ENCODE data around the gene TEF. TPM values are rescaled to one million over a fixed set of nuclear protein-coding genes. Genes with fewer than 3 reads are reported as not detected.

Gene TEF
- total and polyA plus RNA-seq, 4 donors, result 8.6 to 23.3 (median 14.2) TPM

- no peak overlapping the region for H3K4me3 ChIP-seq (ENCODE audit: low read length in 2 of 2)
- no peaks in the 10 kb centered on the region for H3K27me3 ChIP-seq (ENCODE audit: control insufficient read depth in 1 of 2, insufficient read depth in 2 of 2, low read length in 1 of 2)
- intact Hi-C loops (cut with DNase I), result no loop called here
- H3K9me3 ChIP-seq (ENCODE audit: control insufficient read depth, low read length), result no peaks in the 10 kb centered on the region
- H3K27ac ChIP-seq (ENCODE audit: low read depth in 1 of 2, low read length in 2 of 2), result no peak overlapping the region
- H3K4me1 ChIP-seq (ENCODE audit: control insufficient read depth in 1 of 2, insufficient read depth in 2 of 2, low read length in 2 of 2), result no peaks in the 10 kb centered on the region
- DNase-seq (no peak), ATAC-seq (ENCODE audit: low FRiP score) (no peak)
- peaks cover 2 to 4% of the 10 kb centered on the region in 2 donors for H3K36me3 ChIP-seq (ENCODE audit: control insufficient read depth in 1 of 2, insufficient read depth in 2 of 2, low read length in 1 of 2)
- WGBS, 2 donors, result 72 to 74% methylated on average over 11 of the region's 11 CpGs
Observed at GRCh38 chr22:41340357-41340756, 41.4 kb upstream of the TEF start.

GRCh38 chr22:41341012-41341411, 40.7 kb upstream of the TEF start:
- DNase-seq, result no peak
- Histone ChIP-seq H3K4me3 (ENCODE audit: low read length in 2 of 2) (no peak overlapping the region), H3K36me3 (ENCODE audit: control insufficient read depth in 1 of 2, insufficient read depth in 2 of 2, low read length in 1 of 2) (peaks cover 2 to 4% of the 10 kb centered on the region in 2 donors), H3K4me1 (ENCODE audit: control insufficient read depth in 1 of 2, insufficient read depth in 2 of 2, low read length in 2 of 2) (no peaks in the 10 kb centered on the region), H3K27ac (ENCODE audit: low read depth in 1 of 2, low read length in 2 of 2) (no peak overlapping the region), H3K9me3 (ENCODE audit: control insufficient read depth, low read length) (no peaks in the 10 kb centered on the region), H3K27me3 (ENCODE audit: control insufficient read depth in 1 of 2, insufficient read depth in 2 of 2, low read length in 1 of 2) (no peaks in the 10 kb centered on the region)
- intact Hi-C loops (cut with DNase I), result no loop called here
- no peak for ATAC-seq (ENCODE audit: low FRiP score)
- 89 to 93% methylated on average over 8 of the region's 8 CpGs for WGBS, 2 donors

GRCh38 chr22:41341990-41342389, 39.8 kb upstream of the TEF start:
- no peaks in the 10 kb centered on the region for H3K4me1 ChIP-seq (ENCODE audit: control insufficient read depth in 1 of 2, insufficient read depth in 2 of 2, low read length in 2 of 2)
- H3K4me3 ChIP-seq (ENCODE audit: low read length in 2 of 2), result no peak overlapping the region
- intact Hi-C loops (cut with DNase I), result no loop called here
- no peaks in the 10 kb centered on the region for H3K27me3 ChIP-seq (ENCODE audit: control insufficient read depth in 1 of 2, insufficient read depth in 2 of 2, low read length in 1 of 2)
- H3K36me3 ChIP-seq (ENCODE audit: control insufficient read depth in 1 of 2, insufficient read depth in 2 of 2, low read length in 1 of 2), result peaks cover 2 to 4% of the 10 kb centered on the region in 2 donors
- 91 to 93% methylated on average over 3 of the region's 3 CpGs for WGBS, 2 donors
- no peak overlapping the region for H3K27ac ChIP-seq (ENCODE audit: low read depth in 1 of 2, low read length in 2 of 2)
- ATAC-seq (ENCODE audit: low FRiP score) (no peak), DNase-seq (no peak)
- H3K9me3 ChIP-seq (ENCODE audit: control insufficient read depth, low read length), result no peaks in the 10 kb centered on the region

GRCh38 chr22:41343300-41343699, 38.4 kb upstream of the TEF start:
- Histone ChIP-seq H3K36me3 (ENCODE audit: control insufficient read depth in 1 of 2, insufficient read depth in 2 of 2, low read length in 1 of 2) (peaks cover 2 to 8% of the 10 kb centered on the region in 2 donors), H3K9me3 (ENCODE audit: control insufficient read depth, low read length) (no peaks in the 10 kb centered on the region), H3K27ac (ENCODE audit: low read depth in 1 of 2, low read length in 2 of 2) (no peak overlapping the region), H3K4me1 (ENCODE audit: control insufficient read depth in 1 of 2, insufficient read depth in 2 of 2, low read length in 2 of 2) (no peaks in the 10 kb centered on the region), H3K27me3 (ENCODE audit: control insufficient read depth in 1 of 2, insufficient read depth in 2 of 2, low read length in 1 of 2) (no peaks in the 10 kb centered on the region), H3K4me3 (ENCODE audit: low read length in 2 of 2) (no peak overlapping the region)
- ATAC-seq (ENCODE audit: low FRiP score), result no peak
- intact Hi-C loops (cut with DNase I), result no loop called here
- 90 to 94% methylated on average over 18 of the region's 18 CpGs for WGBS, 2 donors
- DNase-seq, result no peak

- 93 to 94% methylated on average over 9 of the region's 9 CpGs for WGBS, 2 donors
- no peak for DNase-seq
- Histone ChIP-seq H3K36me3 (ENCODE audit: control insufficient read depth in 1 of 2, insufficient read depth in 2 of 2, low read length in 1 of 2) (peaks cover 2 to 8% of the 10 kb centered on the region in 2 donors), H3K4me1 (ENCODE audit: control insufficient read depth in 1 of 2, insufficient read depth in 2 of 2, low read length in 2 of 2) (no peaks in the 10 kb centered on the region), H3K9me3 (ENCODE audit: control insufficient read depth, low read length) (no peaks in the 10 kb centered on the region), H3K27ac (ENCODE audit: low read depth in 1 of 2, low read length in 2 of 2) (no peak overlapping the region), H3K27me3 (ENCODE audit: control insufficient read depth in 1 of 2, insufficient read depth in 2 of 2, low read length in 1 of 2) (no peaks in the 10 kb centered on the region), H3K4me3 (ENCODE audit: low read length in 2 of 2) (no peak overlapping the region)
- no peak for ATAC-seq (ENCODE audit: low FRiP score)
- intact Hi-C loops (cut with DNase I), result no loop called here
Observed at GRCh38 chr22:41343717-41344116, 38.0 kb upstream of the TEF start.

- Histone ChIP-seq H3K4me3 (ENCODE audit: low read length in 2 of 2) (no peak overlapping the region), H3K9me3 (ENCODE audit: control insufficient read depth, low read length) (no peaks in the 10 kb centered on the region), H3K27me3 (ENCODE audit: control insufficient read depth in 1 of 2, insufficient read depth in 2 of 2, low read length in 1 of 2) (no peaks in the 10 kb centered on the region), H3K27ac (ENCODE audit: low read depth in 1 of 2, low read length in 2 of 2) (no peak overlapping the region), H3K36me3 (ENCODE audit: control insufficient read depth in 1 of 2, insufficient read depth in 2 of 2, low read length in 1 of 2) (peaks cover 2 to 5% of the 10 kb centered on the region in 2 donors), H3K4me1 (ENCODE audit: control insufficient read depth in 1 of 2, insufficient read depth in 2 of 2, low read length in 2 of 2) (no peaks in the 10 kb centered on the region)
- intact Hi-C loops (cut with DNase I), result no loop called here
- ATAC-seq (ENCODE audit: low FRiP score) (no peak), DNase-seq (no peak)
- WGBS, 2 donors, result 87 to 90% methylated on average over 11 of the region's 11 CpGs
Observed at GRCh38 chr22:41344189-41344788, 37.5 kb upstream of the TEF start.

- no peaks in the 10 kb centered on the region for H3K4me1 ChIP-seq (ENCODE audit: control insufficient read depth in 1 of 2, insufficient read depth in 2 of 2, low read length in 2 of 2)
- no peak for ATAC-seq (ENCODE audit: low FRiP score)
- intact Hi-C loops (cut with DNase I), result no loop called here
- no peaks in the 10 kb centered on the region for H3K9me3 ChIP-seq (ENCODE audit: control insufficient read depth, low read length)
- H3K27ac ChIP-seq (ENCODE audit: low read depth in 1 of 2, low read length in 2 of 2), result no peak overlapping the region
- no peaks in the 10 kb centered on the region for H3K27me3 ChIP-seq (ENCODE audit: control insufficient read depth in 1 of 2, insufficient read depth in 2 of 2, low read length in 1 of 2)
- H3K4me3 ChIP-seq (ENCODE audit: low read length in 2 of 2), result no peak overlapping the region
- DNase-seq, result no peak
- peaks cover 2 to 5% of the 10 kb centered on the region in 2 donors for H3K36me3 ChIP-seq (ENCODE audit: control insufficient read depth in 1 of 2, insufficient read depth in 2 of 2, low read length in 1 of 2)
- 94 to 95% methylated on average over 24 of the region's 24 CpGs for WGBS, 2 donors
Observed at GRCh38 chr22:41345807-41346335, 35.9 kb upstream of the TEF start.

- H3K4me1 ChIP-seq (ENCODE audit: control insufficient read depth in 1 of 2, insufficient read depth in 2 of 2, low read length in 2 of 2), result no peaks in the 10 kb centered on the region
- 74 to 75% methylated on average over 18 of the region's 18 CpGs for WGBS, 2 donors
- H3K36me3 ChIP-seq (ENCODE audit: control insufficient read depth in 1 of 2, insufficient read depth in 2 of 2, low read length in 1 of 2), result peaks cover 2 to 6% of the 10 kb centered on the region in 2 donors
- no peak overlapping the region for H3K4me3 ChIP-seq (ENCODE audit: low read length in 2 of 2)
- DNase-seq (no peak), ATAC-seq (ENCODE audit: low FRiP score) (no peak)
- H3K9me3 ChIP-seq (ENCODE audit: control insufficient read depth, low read length), result no peaks in the 10 kb centered on the region
- intact Hi-C loops (cut with DNase I), result no loop called here
- no peaks in the 10 kb centered on the region for H3K27me3 ChIP-seq (ENCODE audit: control insufficient read depth in 1 of 2, insufficient read depth in 2 of 2, low read length in 1 of 2)
- no peak overlapping the region for H3K27ac ChIP-seq (ENCODE audit: low read depth in 1 of 2, low read length in 2 of 2)
Observed at GRCh38 chr22:41347066-41347859, 34.5 kb upstream of the TEF start.

Measured in aorta (tissue), 5 donors.